HL-60/S4 (cell line): ENCODE measurements around the gene GALNT12.

Experiments used
- in situ Hi-C: fragments of 300-500 bp; cut with MboI; formaldehyde crosslinking; loops from 2 replicates; pipeline ENCODE4 v1.14.3; 2022; ENCODE audit warnings: low sequenced_read_pairs

GALNT12 gene

DNA sequence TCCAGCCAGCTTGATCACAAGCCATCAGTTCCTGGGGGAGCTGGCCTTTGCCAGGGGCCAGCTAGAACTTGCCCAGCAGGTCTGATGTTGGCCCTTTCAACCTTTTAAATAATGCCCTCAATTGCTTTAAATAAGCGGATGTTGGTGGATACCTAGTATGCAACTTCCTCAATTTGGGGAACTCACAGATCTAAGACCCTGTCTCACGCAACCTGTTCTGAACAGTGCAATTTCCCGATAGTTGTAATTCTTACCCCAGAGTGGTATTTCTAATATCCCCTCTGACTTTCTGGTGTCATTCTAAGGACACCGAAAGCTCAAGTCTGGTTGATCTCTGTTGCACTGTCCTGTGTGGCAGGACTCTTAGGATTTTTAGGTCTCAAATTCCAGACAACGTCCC, 23.1 kb downstream of the GALNT12 start:
- in situ Hi-C loops, result no loop called here

DNA sequence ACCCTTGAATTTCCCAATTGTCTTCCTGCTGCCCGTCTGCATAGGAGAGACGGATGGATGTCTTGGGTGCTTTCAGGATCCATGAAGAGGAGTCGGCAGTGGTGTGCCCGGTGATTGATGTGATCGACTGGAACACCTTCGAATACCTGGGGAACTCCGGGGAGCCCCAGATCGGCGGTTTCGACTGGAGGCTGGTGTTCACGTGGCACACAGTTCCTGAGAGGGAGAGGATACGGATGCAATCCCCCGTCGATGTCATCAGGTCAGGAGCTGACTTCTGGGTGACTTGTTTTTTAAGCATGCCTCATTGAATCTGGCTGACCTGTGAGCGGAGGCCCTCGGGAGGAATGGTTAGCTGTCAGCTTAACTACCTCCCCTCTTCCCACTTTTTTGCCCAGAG, 24.2 kb downstream of the GALNT12 start:
- in situ Hi-C loops, result no loop called here

DNA sequence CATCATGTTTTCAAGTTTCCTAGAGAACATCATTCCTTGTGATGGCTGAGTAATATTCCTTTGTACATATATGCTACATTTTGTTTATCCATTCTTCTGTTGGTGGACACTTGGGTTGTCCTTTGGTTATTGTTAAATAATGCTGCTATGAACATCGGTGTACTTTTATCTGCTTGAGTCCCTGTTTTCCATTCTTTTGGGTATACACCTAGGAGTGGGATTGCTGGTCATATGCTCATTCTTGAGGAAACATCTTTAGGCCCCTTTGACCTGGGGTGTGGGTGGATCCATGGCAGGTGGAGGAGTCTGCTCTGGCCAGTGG, 25.3 kb downstream of the GALNT12 start:
- in situ Hi-C loops, result no loop called here

DNA sequence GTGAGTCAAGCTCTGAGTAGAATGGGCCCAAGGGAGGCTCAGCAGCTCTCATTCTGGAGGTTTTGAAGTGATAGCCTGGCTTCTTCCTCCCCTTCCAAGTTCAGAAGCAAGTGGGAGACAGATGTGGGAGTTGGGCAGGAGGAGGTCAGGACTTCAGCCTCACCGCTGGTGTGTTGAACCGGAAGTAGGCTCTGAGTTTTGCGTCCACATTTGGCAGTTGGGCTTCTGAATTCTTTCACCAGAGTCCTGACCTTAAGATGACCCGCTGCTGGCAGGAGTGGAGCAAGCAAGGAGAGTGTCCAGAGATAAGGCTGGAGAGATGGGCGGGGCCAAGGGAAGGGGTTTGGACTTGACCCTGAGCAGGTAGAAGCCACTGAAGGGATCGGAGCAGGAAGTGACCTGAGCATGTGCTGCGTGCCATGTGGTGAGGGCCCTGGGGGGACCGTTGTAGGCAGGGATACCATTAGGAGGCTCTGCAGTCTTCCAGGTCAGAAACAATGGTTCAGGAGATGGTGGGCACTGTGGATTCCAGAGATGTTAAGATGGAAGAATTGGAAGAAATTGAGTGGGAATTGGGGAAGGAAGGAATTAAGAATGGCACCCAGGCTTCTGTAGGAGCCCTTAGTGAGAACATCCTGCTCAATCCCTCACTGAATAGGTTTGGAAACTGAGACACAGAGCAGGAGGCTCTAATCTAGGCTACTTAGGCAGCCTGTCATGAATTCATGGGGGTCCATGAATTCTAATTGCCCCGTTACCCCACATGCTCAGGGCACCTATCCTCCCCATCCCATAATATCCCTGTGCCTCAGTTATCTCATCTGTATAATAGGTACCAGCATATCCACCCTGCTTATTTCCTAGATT, 25.9 kb downstream of the GALNT12 start:
- in situ Hi-C loops, result no loop called here

DNA sequence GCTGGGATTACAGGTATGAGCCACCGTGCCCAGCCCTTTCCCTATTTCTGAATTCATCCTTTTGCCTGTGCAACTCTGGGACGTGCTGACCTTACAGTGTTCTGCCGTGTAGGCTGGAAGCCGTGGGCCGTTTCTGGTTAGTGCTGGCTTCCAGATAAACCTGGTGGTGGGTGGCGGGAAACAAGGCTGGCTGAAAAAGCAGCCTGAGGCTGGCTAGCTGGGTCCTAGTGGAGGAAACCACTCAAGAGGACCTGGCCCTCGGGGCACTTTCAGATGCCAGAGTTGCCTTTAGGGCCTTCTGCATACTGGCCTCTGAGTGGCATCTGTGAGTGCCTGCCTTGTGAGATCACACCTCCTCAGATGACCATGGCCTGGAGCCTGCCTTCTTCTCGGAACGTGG, 26.9 kb downstream of the GALNT12 start:
- in situ Hi-C loops, result no loop called here

DNA sequence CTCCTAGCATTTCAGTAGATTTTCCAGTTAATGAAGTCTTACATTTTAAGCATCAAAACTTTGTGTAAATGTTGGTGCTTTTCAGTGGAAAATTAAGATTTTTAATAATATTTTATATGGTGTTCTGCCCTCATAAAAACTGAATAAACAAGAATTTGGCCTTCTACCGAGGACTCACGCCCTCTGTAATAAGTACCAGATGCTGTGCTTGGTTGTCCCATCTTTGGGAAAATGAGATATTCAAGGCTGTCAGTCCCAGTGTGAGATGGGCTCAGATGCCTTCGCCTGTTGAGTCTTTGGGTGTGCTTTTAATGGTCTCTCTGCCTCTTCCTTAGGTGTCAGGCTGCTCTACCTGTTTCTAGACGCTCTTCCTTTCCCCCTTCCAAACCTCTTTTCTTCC, 28.7 kb downstream of the GALNT12 start:
- in situ Hi-C loops, result no loop called here

DNA sequence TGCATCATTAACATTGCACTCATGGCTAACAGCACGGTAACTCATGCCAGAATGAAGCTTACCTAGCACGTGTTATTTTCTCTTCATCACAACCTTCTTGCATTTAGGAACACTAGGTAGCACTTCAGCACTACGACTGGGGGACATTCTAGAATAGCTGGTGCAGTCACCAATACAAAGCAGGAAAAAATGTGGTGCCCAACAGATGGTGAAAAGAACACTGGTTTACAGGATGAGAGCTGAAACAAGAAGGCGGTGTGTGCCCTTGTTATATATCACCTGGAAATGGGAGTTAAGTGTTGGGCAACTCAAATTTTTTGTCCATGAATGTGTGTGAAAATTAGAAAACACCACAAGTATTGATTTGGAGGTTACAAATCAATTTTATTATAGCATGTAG, 30.0 kb downstream of the GALNT12 start:
- in situ Hi-C loops, result no loop called here

DNA sequence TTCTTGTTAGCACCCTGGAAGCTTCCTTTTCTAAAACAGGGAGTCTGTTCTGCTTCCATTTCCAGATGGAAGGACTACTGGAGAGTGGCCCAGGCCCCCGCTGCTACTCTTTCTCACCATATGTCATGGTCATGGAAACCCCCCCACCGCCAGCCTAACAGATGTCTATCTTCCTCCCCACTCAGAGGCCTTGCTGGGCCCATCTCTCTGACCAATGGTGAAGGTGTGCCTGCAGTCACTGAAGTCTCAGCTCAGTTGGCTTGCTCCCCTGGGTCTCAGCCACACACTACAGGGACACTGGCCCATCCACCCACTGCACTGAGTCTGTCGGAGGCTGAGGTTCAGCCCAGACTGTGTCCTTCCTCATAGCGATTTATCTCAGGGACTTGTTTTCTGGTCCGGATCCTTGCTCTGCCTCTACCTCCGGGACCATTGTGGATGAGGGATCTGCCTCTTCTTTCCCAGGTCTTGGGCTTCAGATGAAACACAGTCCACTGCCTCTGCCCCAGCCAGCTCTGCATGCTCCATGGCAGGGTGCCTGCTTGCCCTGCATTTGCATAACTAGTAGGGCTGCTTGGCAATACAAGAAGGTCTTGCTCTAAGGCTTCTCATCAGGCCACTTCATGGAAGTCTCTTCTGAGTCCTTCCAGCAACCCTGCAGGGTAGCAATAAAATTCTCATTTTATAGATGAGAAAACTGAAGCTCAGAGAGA, 30.8 kb downstream of the GALNT12 start:
- in situ Hi-C loops, result no loop called here

DNA sequence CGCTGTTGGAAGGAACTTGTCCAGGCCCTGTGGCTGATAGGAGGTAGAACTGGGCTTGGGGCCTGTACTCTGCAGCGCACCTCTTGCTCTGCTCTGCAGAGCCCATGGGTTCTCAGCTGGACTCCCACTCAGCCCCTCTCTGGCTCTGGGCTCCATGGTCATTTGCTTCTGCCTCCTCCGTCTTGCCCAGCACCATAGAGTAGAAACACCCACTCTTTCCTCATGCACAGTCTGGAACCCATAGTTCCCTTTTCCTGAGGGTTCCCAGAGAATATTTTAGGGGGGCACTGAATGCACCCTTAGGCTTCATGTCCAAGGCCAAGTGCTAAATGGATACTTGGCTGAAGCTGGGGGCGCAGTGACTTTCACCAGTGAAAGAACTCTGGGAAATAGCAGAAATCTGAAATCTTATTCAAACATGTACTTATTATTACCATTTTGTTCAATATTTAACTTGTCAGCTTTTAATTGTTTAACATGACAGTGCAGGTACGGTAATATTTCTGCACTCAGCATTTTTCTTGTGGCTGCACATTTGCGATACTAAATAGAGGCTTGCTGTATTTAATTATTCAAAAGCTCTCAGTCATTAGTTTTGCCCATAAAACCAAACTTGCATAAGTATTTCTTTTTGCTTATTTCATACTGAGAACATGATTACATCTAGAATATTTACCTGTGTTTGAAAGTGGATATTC, 31.5 kb downstream of the GALNT12 start:
- in situ Hi-C loops, result no loop called here

DNA sequence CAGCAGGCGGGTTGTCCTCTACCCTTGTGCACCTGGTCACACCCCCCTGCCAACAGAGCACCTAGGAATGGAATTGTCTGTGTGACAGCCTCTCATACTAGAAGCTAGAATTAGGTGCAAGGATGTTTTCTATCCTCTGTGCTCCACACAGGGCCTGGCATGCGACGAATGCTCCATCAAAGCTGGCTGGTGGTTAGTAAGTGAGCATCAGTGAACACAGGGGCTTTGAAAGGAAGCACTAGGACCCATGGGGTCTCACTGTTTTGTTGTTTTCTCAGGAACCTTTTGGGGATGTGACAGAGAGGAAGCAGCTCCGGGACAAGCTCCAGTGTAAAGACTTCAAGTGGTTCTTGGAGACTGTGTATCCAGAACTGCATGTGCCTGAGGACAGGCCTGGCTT, 32.3 kb downstream of the GALNT12 start:
- in situ Hi-C loops, result no loop called here

DNA sequence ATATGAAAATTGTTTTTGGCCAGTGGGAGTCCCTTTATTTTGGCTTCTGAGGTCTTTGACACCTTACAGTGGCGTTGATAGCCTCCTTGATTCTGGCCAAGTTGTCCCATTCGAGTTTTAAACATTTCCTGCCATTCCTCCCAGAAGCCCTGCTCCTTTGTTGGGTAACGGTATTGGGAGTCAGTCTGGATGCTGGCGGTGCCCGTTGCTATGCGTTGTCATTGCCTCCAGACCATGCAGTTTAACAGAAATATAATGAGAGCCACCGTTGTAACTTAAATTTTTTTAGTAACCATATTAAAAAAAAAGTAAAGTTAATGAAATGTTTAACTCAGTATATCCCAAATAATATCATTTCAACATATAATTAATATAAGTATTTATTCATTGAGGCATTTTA, 35.0 kb downstream of the GALNT12 start:
- in situ Hi-C loops, result no loop called here

DNA sequence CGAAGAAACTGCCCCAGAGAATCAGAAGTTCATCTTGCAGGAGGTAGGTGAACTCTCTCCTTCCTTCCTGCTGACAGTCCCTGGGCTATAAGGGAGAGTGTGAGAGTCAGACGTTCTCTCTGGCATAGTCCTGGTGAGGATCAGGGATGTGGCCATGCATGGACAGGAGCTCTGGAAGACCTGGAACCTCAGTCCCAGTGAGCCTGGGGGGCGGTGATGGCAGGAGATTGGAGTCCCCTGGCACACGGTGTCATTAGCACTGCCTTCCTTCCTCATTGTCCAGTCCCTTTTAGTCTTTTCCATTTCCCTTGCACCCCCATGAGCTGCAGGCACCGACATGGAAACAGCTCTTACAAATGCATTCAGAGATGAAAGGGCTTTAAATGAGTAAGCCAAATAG, 38.6 kb downstream of the GALNT12 start:
- in situ Hi-C loops, result loop anchor here (5.0 kb wide), 1 partner anchor 151 kb away; no protein-coding TSS in a partner anchor

DNA sequence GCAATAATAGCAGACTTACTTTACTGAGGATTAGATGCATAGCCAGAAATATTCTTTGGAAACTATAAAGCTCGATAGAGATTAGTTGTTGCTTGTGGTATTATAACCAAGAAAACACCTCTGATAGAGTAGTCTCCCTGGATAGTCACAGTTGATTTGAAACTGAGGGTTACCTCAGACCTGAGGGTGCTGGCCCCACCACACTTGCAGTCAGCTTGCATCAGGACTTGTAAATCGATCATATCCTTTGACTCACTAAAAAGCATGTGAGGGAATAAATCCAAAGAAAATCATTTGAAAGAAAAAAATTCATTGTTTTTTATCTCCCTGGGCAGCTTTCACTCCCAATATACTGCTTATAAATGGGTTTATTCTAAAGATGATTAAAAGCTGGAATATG, 39.4 kb downstream of the GALNT12 start:
- in situ Hi-C loops, result loop anchor here (5.0 kb wide), 1 partner anchor 150 kb away; no protein-coding TSS in a partner anchor

DNA sequence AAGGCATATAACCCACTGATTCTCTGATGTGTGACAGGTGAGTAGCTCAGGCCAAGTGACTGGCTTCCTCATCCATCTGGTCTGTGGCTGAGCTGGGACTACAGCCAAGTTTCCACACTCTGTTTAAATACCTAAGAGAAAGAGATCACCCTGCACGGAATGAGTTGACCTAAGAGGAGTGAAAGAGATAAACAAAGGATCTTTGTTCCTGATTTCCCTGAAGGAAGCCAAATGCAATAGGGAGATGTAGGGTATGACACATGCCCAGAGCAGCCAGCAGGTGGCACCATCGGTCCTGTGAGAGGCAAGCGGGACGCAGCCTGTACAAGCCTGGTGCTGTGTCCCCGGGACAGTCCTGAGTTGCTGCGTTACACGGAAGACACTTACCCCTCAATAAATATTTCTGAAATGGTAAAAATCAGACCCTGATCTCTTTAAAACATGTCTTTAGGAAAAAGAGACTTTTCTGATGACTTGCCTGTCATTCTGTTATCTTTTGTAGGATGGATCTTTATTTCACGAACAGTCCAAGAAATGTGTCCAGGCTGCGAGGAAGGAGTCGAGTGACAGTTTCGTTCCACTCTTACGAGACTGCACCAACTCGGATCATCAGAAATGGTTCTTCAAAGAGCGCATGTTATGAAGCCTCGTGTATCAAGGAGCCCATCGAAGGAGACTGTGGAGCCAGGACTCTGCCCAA, 41.1 kb downstream of the GALNT12 start:
- in situ Hi-C loops, result loop anchor here (5.0 kb wide), 1 partner anchor 149 kb away; no protein-coding TSS in a partner anchor

DNA sequence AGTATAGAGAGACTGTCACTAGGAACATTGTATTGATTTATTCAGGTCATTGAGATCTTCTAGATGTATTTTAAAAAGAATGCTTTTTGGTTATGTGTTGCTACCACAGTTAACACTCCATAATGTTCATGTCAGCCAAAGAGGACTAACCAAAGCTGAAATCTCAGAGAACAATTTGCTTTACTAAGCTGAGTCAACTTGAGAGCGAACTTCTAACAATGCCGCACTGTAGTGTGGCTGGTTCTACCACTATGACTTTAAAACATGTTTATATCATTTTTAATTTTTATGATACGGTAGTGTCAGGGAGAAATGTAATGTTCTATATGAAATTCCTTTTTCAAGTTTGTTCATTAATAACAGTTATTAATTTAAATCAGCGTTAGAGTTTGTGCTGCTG, 42.1 kb downstream of the GALNT12 start:
- in situ Hi-C loops, result loop anchor here (5.0 kb wide), 1 partner anchor 148 kb away; no protein-coding TSS in a partner anchor

DNA sequence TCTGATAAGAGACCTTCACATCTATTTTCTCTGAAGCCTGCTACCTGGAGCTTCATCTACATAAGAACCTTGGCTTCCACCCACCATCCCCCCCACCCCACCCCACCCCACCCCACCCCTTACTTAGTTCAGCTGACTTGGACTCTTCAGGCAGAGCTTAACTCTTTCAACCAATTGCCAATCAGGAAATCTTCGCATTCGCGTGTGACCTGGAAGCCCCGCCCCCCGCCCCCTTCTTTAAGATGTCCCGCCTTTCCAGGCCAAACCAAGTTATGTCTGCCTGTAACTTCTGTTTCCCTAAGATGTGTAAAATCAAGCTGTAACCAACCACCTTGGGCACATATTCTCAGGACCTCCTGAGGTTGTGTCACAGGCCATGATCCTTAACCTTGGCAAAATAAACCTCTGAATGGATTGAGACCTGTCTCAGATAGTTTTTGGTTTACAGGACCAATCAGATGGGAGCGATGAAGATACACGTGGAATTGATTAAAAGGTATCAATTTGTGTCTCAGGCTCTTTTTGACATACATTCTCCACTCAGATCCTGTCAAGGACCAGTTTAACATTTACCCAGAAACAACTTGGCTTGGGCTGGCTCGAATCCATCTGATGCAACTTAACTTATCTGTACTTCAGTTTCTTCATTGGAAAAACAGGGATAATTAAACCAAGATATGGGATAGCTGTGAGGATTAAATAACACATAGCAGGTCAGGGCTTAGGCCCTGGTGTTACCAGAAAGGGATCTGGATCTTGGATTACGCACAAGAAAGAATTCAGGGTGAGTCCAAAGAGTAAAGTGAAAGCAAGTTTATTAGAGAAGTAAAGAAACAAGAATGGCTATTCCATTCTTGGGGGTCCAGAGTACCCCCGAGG, 43.6 kb downstream of the GALNT12 start:
- in situ Hi-C loops, result loop anchor here (10.0 kb wide), 1 partner anchor 284 kb away; no protein-coding TSS in a partner anchor

DNA sequence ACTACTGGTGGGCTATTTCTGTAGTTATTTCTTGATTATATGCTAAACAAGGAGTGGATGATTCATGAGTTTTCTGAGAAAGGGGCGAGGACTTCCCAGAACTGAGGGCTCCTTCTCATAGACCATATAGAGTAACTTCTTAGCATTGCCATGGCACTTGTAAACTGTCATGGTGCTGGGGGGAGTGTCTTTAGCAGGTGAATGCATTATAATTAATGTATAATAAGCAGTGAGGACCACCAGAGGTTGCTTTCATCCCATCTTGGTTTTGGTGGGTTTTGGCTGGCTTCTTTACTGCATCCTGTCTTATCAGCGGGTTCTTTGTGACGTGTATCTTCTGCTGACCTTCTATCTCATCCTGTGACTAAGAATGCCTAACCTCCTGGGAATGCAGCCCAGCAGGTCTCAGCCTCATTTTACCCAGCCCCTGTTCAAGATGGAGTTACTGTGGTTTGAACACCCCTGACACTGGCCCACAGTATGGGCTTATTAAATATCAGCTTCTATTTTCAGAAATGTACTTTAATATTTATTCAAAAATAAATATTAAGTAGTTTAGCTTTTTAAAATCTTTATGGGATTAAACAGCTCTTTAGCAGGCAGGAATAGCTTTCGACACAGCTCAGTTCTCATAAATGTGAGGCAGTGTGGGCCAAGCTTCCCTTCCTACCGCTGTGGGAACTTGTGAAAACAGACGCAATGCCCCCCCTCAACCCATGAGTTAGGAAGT, 44.4 kb downstream of the GALNT12 start:
- in situ Hi-C loops, result loop anchor here (10.0 kb wide), 1 partner anchor 283 kb away; no protein-coding TSS in a partner anchor

DNA sequence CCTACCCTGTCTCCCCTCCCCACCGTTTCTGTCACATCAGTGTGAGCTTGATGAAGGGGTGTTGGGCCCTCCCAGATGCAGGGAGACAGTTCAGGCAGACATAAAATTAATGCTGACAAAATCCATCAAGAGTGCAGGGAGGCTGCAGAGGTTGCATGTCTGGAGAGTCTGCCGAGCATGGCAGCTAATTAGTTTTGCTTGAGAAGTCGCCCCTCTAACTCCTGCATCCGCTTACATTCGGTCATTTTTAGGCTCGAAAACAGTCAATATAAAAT, 44.9 kb downstream of the GALNT12 start:
- in situ Hi-C loops, result loop anchor here (10.0 kb wide), 1 partner anchor 282 kb away; no protein-coding TSS in a partner anchor

DNA sequence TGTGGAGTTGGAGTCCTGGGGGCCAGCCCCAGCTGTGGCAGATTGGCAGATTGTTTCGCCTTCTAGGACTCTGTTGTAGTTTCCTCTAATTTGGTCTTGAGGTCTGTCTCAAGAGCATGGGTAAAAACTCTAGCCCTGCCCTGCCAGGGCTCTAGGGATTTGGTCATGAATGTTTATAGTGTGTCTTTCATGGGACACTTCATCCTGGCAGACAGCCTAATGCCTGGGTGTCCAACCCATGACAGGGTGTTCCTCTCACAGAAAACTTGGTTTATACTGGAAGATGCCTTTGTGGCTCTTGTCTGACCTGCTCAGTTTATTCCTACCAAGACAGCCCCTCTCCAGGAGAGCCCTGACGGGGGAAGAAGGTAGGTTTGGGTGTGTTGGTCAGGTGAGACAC, 45.5 kb downstream of the GALNT12 start:
- in situ Hi-C loops, result loop anchor here (10.0 kb wide), 1 partner anchor 282 kb away; no protein-coding TSS in a partner anchor
